Measurements from ENCODE around the gene RHCG.
"Not testable (repeated sequence)": the region's sequence is repeated elsewhere in the genome, so short reads cannot be mapped to it uniquely, and the experiment has no call there.

Gene RHCG

GRCh38 chr15:89477411-89478242, 18.8 kb downstream of the RHCG start:
- no peak for DNase-seq
- TF ChIP-seq GATA1 (IDR thresholded peaks at IDR 0.05; ENCODE audit: low read depth, low read length) (no peak), POLR2A (IDR thresholded peaks at IDR 0.05; ENCODE audit: low read length) (no peak)

GRCh38 chr15:89475661-89476060, 20.7 kb downstream of the RHCG start:
- no peak for DNase-seq
- TF ChIP-seq GATA1 (IDR thresholded peaks at IDR 0.05; ENCODE audit: low read depth, low read length) (no peak), POLR2A (IDR thresholded peaks at IDR 0.05; ENCODE audit: low read length) (no peak)

GRCh38 chr15:89472785-89473256, 23.6 kb downstream of the RHCG start:
- peak; percentile 54 to 69 for DNase-seq
- TF ChIP-seq POLR2A (IDR thresholded peaks at IDR 0.05; ENCODE audit: low read length) (no peak), GATA1 (IDR thresholded peaks at IDR 0.05; ENCODE audit: low read depth, low read length) (no peak)

GRCh38 chr15:89469426-89470096, 26.8 kb downstream of the RHCG start:
- DNase-seq, result no peak
- TF ChIP-seq POLR2A (IDR thresholded peaks at IDR 0.05; ENCODE audit: low read length), result no peak
- TF ChIP-seq GATA1 (IDR thresholded peaks at IDR 0.05; ENCODE audit: low read depth, low read length), result no peak

GRCh38 chr15:89468813-89469212, 27.6 kb downstream of the RHCG start:
- DNase-seq, result not testable (repeated sequence)

GRCh38 chr15:89463113-89463512, 33.3 kb downstream of the RHCG start:
- no peak for TF ChIP-seq POLR2A (IDR thresholded peaks at IDR 0.05; ENCODE audit: low read length)
- TF ChIP-seq GATA1 (IDR thresholded peaks at IDR 0.05; ENCODE audit: low read depth, low read length), result no peak
- DNase-seq, result no peak

- DNase-seq, result peak; percentile 20 to 34
- TF ChIP-seq POLR2A (IDR thresholded peaks at IDR 0.05; ENCODE audit: low read length) (no peak), GATA1 (IDR thresholded peaks at IDR 0.05; ENCODE audit: low read depth, low read length) (no peak)
Measured at GRCh38 chr15:89462198-89462912, 34.0 kb downstream of the RHCG start.

- no peak for DNase-seq
- no peak for TF ChIP-seq GATA1 (IDR thresholded peaks at IDR 0.05; ENCODE audit: low read depth, low read length)
- no peak for TF ChIP-seq POLR2A (IDR thresholded peaks at IDR 0.05; ENCODE audit: low read length)
Measured at GRCh38 chr15:89461386-89461785, 35.0 kb downstream of the RHCG start.

- no peak for TF ChIP-seq POLR2A (IDR thresholded peaks at IDR 0.05; ENCODE audit: low read length)
- no peak for TF ChIP-seq GATA1 (IDR thresholded peaks at IDR 0.05; ENCODE audit: low read depth, low read length)
Measured at GRCh38 chr15:89460048-89460447, 36.3 kb downstream of the RHCG start.

GRCh38 chr15:89459271-89460038, 36.9 kb downstream of the RHCG start:
- TF ChIP-seq GATA1 (IDR thresholded peaks at IDR 0.05; ENCODE audit: low read depth, low read length) (no peak), POLR2A (IDR thresholded peaks at IDR 0.05; ENCODE audit: low read length) (no peak)

More at GRCh38 chr15:89460048-89460447, 36.3 kb downstream of the RHCG start:
- DNase-seq, result no peak

GRCh38 chr15:89458440-89458839, 37.9 kb downstream of the RHCG start:
- TF ChIP-seq GATA1 (IDR thresholded peaks at IDR 0.05; ENCODE audit: low read depth, low read length), result no peak
- no peak for TF ChIP-seq POLR2A (IDR thresholded peaks at IDR 0.05; ENCODE audit: low read length)

More at GRCh38 chr15:89459271-89460038, 36.9 kb downstream of the RHCG start:
- DNase-seq, result no peak

GRCh38 chr15:89457086-89457485, 39.3 kb downstream of the RHCG start:
- TF ChIP-seq POLR2A (IDR thresholded peaks at IDR 0.05; ENCODE audit: low read length), result no peak
- no peak for TF ChIP-seq GATA1 (IDR thresholded peaks at IDR 0.05; ENCODE audit: low read depth, low read length)

More at GRCh38 chr15:89458440-89458839, 37.9 kb downstream of the RHCG start:
- no peak for DNase-seq

GRCh38 chr15:89455535-89455934, 40.8 kb downstream of the RHCG start:
- TF ChIP-seq GATA1 (IDR thresholded peaks at IDR 0.05; ENCODE audit: low read depth, low read length) (no peak), POLR2A (IDR thresholded peaks at IDR 0.05; ENCODE audit: low read length) (no peak)
- DNase-seq, result no peak

More at GRCh38 chr15:89457086-89457485, 39.3 kb downstream of the RHCG start:
- DNase-seq, result peak in 1 of 2 experiments; percentile 18
